AG09309 (cell line): ENCODE results near the gene SND1.

Experiments used
- DNase-seq: peaks from one replicate; pipeline ENCODE4 v3.0.0-alpha.2; 2010; ENCODE audit warnings: low read depth
- H3K4me3 ChIP-seq: 2 replicates; pipeline ENCODE4 v1.5.1; 2011; ENCODE audit warnings: mild to moderate bottlenecking, low read depth, low read length, moderate library complexity; ENCODE audit not compliant: control insufficient read depth
- TF ChIP-seq, protein P1 (sequence below): IDR thresholded peaks from 2 replicates; pipeline ENCODE4 v1.5.1; 2011; ENCODE audit warnings: mild to moderate bottlenecking, low read depth, low read length, inconsistent platforms; ENCODE audit not compliant: insufficient read depth, control insufficient read depth; ENCODE audit errors: missing control alignments

Gene SND1

DNA sequence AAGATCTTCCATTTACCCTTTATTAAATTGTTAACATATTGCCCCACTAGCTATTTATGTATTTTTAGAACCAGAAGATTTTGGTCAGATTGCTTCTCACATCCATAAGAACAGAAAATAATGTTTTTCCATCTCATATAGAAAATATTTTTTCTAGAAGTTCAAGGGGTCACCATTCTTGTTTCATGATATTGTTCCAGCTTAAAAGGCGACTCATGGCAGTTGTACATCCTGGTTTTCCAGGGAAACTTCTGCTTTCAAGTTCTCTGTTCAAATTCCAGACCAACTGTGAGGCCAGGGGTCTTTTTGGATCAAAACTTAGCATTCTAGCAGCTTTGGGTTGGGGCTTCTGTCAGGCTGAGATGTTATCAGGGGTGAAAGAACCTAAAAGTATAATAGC lies 294.9 kb downstream of the SND1 start:
- DNase-seq: no peak
- TF ChIP-seq, protein P1, sequence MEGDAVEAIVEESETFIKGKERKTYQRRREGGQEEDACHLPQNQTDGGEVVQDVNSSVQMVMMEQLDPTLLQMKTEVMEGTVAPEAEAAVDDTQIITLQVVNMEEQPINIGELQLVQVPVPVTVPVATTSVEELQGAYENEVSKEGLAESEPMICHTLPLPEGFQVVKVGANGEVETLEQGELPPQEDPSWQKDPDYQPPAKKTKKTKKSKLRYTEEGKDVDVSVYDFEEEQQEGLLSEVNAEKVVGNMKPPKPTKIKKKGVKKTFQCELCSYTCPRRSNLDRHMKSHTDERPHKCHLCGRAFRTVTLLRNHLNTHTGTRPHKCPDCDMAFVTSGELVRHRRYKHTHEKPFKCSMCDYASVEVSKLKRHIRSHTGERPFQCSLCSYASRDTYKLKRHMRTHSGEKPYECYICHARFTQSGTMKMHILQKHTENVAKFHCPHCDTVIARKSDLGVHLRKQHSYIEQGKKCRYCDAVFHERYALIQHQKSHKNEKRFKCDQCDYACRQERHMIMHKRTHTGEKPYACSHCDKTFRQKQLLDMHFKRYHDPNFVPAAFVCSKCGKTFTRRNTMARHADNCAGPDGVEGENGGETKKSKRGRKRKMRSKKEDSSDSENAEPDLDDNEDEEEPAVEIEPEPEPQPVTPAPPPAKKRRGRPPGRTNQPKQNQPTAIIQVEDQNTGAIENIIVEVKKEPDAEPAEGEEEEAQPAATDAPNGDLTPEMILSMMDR: no peak
- no peak overlapping the region for H3K4me3 ChIP-seq

DNA sequence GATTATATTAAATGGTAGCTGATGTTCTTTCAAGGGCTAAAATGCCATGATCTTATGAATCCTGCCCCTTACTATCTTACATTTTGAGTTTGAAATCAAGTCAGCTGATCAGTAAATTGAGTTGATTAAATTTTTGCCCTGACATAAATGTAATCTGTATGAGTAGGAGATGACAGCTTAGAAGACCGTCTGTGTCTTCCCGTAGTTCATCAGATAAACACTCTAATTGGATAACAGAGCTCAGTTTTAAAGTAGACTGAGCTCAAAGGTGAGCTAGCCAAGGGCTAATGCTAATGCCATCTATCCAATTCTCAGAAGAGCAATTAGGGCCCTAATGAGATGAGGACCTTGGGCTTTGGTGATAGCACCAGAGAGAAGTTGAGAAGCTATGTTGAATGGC lies 296.3 kb downstream of the SND1 start:
- no peak for DNase-seq
- TF ChIP-seq, protein P1: no peak
- no peak overlapping the region for H3K4me3 ChIP-seq

DNA sequence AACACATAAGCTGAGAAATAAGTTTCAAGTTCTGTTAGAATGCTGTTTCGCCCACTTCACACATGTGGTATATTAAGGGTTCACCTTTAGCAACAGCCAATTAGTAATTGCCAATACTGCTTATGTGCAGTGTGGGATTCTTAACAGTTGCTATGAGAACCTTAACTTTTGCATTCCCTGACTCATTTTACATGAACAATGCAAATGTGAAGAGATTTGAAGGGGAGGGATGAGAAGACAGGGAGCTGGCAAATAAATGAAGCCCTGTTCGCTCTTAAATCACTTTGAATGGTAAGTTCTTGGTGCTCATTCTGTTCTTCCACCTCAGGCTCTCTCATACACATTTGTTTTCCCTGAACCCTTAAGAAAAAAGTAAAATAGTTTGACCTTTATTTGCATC lies 296.9 kb downstream of the SND1 start:
- TF ChIP-seq, protein P1: no peak
- no peak overlapping the region for H3K4me3 ChIP-seq
- no peak for DNase-seq

DNA sequence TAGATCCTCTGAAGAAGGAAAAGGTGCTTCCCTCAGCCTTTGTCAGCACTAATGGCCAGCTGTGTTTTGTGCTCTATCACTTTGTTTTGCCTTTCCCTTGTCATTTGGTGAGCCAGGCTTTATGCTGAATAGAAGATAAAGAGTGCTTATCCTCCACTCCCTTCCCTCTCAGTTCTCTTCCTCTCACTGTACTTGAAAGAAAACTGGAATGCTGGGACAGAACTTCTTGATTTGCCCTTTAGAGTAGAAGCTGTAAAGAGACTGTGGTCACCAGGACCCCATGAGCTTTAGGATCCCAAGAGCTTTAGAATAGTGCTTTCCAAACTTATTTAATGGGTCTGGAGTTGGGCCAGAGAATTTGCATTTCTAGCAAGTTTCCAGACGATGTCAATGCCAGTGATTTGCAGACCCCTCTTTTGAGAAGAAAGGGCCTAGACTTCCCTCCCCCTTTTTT lies 297.8 kb downstream of the SND1 start:
- DNase-seq: no peak
- TF ChIP-seq, protein P1: no peak
- no peak overlapping the region for H3K4me3 ChIP-seq

DNA sequence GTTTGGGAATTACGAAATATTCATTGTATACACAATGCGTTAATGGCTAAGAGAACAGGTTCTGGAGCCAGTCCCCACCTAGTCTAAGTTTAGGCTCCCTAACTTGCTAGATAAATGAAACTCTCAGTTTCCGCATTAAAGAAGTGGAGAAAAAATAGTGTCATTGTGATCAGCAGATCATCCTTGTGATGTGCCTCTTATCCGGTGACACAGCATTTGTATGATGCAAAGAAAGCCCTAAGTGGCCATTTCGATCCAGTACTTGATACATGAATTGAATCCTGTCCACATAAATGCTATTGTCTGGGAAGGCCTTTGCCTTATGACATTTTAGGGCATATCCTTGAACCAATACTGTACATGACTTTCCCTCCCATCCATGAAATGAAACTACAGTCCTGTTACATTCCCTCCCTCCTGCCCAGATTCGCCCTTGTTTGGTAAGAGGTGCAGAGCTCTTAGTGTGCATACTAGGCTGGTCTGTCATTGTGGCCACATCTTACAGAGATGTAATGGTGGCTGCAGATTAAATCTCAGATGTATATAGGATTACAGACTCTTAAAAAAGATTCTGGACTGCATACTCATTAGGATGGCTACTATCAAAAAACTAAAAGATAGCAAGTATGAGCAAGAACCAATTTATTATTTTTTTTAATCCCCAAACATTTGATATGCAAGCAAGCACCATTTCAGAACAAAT lies 298.4 kb downstream of the SND1 start:
- TF ChIP-seq, protein P1: no peak
- DNase-seq: no peak
- H3K4me3 ChIP-seq: no peak overlapping the region

DNA sequence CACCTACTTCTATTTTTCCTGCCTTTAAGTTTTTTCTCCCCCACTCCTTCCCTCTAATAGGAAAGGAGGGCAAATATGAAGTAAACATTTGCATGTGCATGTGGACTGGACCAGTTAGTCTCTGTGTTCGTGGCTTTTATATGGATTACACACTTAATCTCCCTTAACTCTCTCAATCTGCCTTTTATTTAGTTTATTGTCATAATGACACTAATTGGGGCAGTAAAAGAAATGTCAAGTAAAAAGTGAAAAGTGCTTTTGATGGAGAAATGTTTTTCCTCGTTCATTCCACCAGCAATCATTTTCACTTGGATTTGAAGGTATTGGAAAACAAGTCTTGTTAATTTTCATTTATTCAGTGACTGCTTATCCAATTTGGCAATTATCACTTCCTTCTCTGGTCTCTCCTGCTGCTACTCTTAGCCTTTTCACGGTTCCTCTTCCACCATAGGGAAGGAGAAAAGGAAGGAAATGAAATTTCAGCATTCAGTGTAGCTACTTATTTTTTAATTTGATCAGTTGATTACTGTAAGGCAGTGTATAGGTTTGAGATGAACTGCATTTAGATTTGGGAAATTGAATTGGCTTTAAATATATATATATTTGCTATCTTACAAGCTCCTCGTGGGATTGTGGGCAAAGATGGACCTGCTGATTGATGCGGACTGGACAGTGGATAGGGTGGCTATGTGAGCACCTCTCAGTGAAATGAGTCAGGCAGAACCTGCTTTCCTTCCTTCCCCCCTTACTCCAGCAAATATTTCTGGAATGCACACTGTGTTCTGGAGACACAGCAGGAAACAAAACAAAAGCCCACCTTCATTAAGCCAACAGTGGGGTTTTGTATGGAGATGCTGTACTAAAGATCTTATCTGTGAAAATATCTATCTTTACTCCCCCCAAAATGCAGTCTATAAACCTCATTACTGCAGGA lies 301.7 kb downstream of the SND1 start:
- TF ChIP-seq, protein P1: no peak
- no peak overlapping the region for H3K4me3 ChIP-seq
- DNase-seq: no peak
